ENCODE data around the gene SLC5A1. TPM values are rescaled to one million over a fixed set of nuclear protein-coding genes. Genes with fewer than 3 reads are reported as not detected.

SLC5A1 gene
- total RNA-seq, 1 donor from 2014 or later = not detected

- TF ChIP-seq CTCF (IDR thresholded peaks at IDR 0.05) = no peak
- H3K4me3 Mint-ChIP-seq (ENCODE audit: unreplicated experiment) = no peak overlapping the region
- H3K9me3 Mint-ChIP-seq (ENCODE audit: low read depth) = no peaks in the 10 kb centered on the region
Observed at GRCh38 chr22:32067613-32068012, 24.6 kb downstream of the SLC5A1 start.

GRCh38 chr22:32069579-32070372, 26.7 kb downstream of the SLC5A1 start:
- Mint-ChIP-seq H3K9me3 (ENCODE audit: low read depth) (no peaks in the 10 kb centered on the region), H3K27me3 (ENCODE audit: low read depth) (peaks cover 45% of the 10 kb centered on the region), H3K4me3 (ENCODE audit: unreplicated experiment) (no peak overlapping the region), H3K4me1 (ENCODE audit: low read depth) (no peaks in the 10 kb centered on the region), H3K27ac (ENCODE audit: unreplicated experiment) (no peak overlapping the region), H3K36me3 (ENCODE audit: low read depth) (no peaks in the 10 kb centered on the region)
- TF ChIP-seq CTCF (IDR thresholded peaks at IDR 0.05) = no peak
- DNase-seq (ENCODE audit: low spot score) = no peak

More at GRCh38 chr22:32067613-32068012, 24.6 kb downstream of the SLC5A1 start:
- no peak for DNase-seq (ENCODE audit: low spot score)
- Mint-ChIP-seq H3K27me3 (ENCODE audit: low read depth) (peaks cover 50% of the 10 kb centered on the region), H3K36me3 (ENCODE audit: low read depth) (no peaks in the 10 kb centered on the region), H3K4me1 (ENCODE audit: low read depth) (no peaks in the 10 kb centered on the region), H3K27ac (ENCODE audit: unreplicated experiment) (no peak overlapping the region)

- no peak overlapping the region for H3K4me3 Mint-ChIP-seq (ENCODE audit: unreplicated experiment)
- H3K9me3 Mint-ChIP-seq (ENCODE audit: low read depth) = no peaks in the 10 kb centered on the region
- peaks cover 48% of the 10 kb centered on the region for H3K27me3 Mint-ChIP-seq (ENCODE audit: low read depth)
- H3K36me3 Mint-ChIP-seq (ENCODE audit: low read depth) = no peaks in the 10 kb centered on the region
- DNase-seq (ENCODE audit: low spot score) = no peak
- H3K27ac Mint-ChIP-seq (ENCODE audit: unreplicated experiment) = no peak overlapping the region
- no peak for TF ChIP-seq CTCF (IDR thresholded peaks at IDR 0.05)
- H3K4me1 Mint-ChIP-seq (ENCODE audit: low read depth) = no peaks in the 10 kb centered on the region
Observed at GRCh38 chr22:32073262-32073661, 30.2 kb downstream of the SLC5A1 start.

GRCh38 chr22:32073823-32074380, 30.8 kb downstream of the SLC5A1 start:
- Mint-ChIP-seq H3K27me3 (ENCODE audit: low read depth) (peaks cover 43% of the 10 kb centered on the region), H3K9me3 (ENCODE audit: low read depth) (no peaks in the 10 kb centered on the region), H3K36me3 (ENCODE audit: low read depth) (no peaks in the 10 kb centered on the region), H3K4me3 (ENCODE audit: unreplicated experiment) (no peak overlapping the region), H3K27ac (ENCODE audit: unreplicated experiment) (no peak overlapping the region), H3K4me1 (ENCODE audit: low read depth) (peaks cover 1% of the 10 kb centered on the region)
- TF ChIP-seq CTCF (IDR thresholded peaks at IDR 0.05) = no peak
- no peak for DNase-seq (ENCODE audit: low spot score)

- no peaks in the 10 kb centered on the region for H3K36me3 Mint-ChIP-seq (ENCODE audit: low read depth)
- no peaks in the 10 kb centered on the region for H3K9me3 Mint-ChIP-seq (ENCODE audit: low read depth)
- TF ChIP-seq CTCF (IDR thresholded peaks at IDR 0.05) = no peak
- peaks cover 31% of the 10 kb centered on the region for H3K27me3 Mint-ChIP-seq (ENCODE audit: low read depth)
- H3K27ac Mint-ChIP-seq (ENCODE audit: unreplicated experiment) = no peak overlapping the region
- no peak overlapping the region for H3K4me3 Mint-ChIP-seq (ENCODE audit: unreplicated experiment)
- H3K4me1 Mint-ChIP-seq (ENCODE audit: low read depth) = peaks cover 13% of the 10 kb centered on the region
- DNase-seq (ENCODE audit: low spot score) = no peak
Observed at GRCh38 chr22:32075997-32076760, 33.1 kb downstream of the SLC5A1 start.
